Measurements from ENCODE around the gene CHMP4A.

CHMP4A gene

DNA sequence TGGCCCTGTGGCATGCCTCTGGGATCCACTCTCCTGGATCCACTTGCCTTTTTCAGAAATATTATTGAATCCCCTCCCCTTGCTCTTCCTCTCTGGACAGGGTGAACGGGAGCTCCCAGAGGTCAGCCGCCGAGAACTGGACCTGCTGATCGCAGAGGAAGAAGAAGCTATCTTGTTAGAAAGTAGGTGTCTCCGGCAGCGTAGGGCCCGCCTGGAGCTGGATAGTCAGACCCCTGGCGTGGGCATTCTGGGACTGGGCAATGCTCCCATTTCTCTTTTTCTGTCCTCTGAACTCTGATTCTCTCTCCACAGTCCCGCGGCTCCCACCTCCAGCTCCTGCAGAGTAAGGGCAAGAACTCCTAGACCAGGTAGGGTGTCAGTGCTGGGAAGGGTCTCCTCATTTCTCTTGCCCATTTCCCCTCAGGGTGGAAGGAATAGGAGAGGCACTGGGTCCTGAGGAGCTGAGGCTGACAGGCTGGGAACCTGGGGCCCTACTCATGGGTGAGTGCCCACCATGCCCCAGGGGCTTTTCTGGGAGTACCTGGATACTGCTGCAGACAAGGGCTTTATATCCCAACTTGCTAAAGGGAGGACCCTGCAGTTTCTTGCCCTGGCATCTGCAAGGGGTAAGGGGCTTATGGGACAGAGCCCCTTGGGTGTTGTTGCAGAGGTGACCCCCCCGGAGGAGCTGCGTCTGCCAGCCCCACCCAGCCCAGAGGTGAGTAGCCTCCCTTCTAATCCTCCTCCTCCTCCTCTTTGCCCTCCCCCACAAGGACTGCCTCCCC, 36.1 kb downstream of the CHMP4A start:
- no peak for DNase-seq

DNA sequence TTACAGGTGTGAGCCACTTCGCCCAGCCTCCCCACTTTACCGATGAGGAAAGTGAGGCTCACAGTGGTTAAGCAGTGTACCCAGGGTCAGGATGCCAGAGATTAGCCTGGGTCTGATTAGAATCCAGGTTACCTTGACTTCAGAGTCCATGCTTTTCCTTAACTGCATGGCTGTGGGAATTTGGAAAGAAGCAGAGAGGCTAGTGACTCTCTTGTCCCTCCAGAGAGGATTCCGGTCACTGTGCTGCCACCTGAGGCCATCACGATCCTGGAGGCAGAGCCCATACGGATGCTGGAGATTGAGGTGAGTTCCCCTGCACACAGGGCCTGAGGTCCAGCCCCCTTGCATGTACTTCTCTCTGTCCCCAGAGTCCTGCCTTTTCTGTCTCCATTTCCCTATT, 36.7 kb downstream of the CHMP4A start:
- DNase-seq = no peak

DNA sequence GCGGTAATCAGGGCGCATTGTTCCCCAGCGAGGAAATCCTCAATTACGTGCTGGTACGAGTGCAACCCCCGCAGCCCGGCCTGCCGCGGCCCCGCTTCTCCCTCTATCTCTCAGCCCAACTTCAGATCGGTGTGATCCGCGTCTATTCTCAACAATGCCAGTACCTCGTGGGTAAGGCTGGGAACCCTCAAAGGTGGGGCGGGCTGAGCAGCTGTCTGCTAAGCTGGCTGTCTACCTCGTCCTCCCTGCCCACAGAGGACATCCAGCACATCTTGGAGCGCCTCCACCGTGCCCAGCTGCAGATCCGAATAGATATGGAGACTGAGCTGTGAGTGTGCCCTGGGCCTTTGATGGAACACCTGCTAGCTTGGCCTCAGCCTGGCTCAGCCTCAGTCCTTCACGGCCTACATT, 40.4 kb downstream of the CHMP4A start:
- no peak for DNase-seq

DNA sequence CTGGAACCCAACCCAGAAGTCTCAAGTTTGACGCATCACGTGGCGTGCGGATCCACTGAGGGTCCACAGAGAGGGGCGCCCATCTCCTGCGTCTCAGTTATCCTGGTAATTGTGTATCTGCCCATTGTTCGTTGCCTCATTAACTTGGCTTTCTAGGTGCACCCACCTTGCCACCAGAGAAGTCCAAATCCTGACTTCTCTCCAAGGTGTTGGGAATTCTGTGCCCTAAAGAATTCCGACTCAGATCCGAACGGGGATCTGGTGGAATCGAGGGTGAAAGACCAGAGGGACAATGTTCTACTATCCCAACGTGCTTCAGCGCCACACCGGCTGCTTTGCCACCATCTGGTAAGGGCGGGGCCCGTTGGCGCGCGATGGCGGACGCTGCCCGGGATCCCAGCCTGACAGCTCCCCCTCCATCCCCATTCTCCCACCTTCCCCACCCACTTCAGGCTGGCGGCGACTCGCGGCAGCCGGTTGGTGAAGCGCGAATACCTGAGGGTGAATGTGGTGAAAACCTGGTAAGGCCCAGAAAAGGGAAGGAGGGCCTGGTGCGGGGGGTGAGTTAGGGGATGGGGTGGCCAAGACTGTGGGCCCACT, 40.9 kb downstream of the CHMP4A start:
- DNase-seq = no peak

DNA sequence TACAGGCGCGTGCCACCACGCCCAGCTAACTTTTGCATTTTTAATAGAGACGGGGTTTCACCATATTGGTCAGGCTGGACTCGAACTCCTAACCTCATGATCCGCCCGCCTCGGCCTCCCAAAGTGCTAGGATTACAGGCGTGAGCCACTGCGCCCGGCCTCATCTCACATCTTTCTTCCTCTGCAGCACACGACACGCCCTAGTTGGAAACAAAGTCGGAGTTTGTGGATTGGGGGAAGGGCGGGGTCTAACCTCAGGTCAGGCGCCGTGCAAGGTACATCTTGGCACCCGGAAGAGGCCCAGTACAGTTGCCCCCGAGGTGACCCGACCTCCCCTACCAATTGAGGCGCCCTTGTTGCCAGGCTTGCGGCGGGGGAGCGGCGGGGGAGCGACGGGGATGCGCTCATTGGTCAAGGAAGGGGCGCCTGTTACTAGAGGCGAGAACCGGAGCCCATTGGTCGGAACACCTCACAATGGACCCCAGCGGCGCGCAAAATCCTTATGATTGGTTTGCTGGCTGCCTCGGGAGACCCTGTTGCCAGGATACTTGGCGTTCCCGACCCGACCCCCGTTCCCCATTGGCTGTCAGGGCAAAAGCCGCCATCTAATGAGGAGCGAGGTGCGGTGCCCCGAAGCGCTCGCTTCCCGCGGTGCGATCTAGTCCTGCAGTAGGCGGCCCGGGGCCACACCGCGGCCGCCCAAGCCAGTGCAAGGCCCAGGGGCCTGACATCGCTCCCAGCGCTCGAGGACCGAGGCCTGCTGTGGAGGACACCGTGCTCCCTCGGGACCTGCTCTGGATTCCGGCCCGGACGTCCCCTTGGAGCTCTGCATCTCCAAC, 41.6 kb downstream of the CHMP4A start, which contains the start of gene REC8:
Gene REC8 (plus strand): TSS at position 659 of the 839 bp plus-strand sequence. CDS start 473 bp downstream, outside the sequence.
- peak; percentile 96 for DNase-seq

DNA sequence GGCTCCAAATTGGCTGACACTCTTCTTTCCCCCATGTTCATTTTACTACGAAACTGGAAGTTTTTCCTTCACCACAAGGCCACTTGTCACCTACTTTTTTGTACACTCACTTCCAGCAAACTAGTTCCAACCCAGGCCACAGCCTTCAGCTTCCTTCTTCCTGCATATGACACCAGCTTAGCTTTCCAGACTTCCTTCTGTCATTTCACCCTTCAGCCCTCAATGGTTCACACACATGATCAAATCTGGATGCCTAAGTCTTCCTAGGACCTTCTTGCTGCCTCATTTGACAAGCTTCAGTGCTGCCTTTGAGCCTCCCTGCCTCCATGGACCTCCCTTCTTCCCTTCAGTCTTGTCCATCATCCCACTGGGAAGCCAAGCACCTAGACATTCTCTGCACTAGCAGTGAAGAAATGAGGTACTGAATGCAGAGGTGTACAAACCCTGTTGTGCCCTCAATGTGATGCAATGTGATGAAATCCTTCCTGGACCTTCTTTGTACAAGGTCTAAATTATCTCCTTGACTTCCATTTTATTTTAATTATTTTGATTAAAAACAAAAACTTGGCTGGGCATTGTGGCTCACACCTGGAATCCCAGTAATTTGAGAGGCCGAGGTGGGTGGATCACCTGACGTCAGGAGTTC, 45.7 kb downstream of the CHMP4A start:
- DNase-seq = no peak

DNA sequence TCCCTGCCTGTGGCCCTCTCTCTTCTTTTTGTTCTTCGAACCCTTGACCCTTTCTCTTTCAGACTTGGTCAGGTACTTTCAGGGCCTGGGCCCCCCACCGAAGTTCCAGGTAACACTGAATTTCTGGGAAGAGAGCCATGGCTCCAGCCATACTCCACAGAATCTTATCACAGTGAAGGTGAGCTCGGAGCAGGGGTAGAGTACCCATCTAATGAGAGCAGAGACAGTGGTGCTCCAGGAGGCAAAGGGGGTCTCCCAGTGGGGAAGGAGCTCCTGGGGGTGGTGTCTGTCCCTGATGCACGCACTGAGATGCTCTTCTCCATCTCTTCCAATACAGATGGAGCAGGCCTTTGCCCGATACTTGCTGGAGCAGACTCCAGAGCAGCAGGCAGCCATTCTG, 47.5 kb downstream of the CHMP4A start:
- DNase-seq = no peak

DNA sequence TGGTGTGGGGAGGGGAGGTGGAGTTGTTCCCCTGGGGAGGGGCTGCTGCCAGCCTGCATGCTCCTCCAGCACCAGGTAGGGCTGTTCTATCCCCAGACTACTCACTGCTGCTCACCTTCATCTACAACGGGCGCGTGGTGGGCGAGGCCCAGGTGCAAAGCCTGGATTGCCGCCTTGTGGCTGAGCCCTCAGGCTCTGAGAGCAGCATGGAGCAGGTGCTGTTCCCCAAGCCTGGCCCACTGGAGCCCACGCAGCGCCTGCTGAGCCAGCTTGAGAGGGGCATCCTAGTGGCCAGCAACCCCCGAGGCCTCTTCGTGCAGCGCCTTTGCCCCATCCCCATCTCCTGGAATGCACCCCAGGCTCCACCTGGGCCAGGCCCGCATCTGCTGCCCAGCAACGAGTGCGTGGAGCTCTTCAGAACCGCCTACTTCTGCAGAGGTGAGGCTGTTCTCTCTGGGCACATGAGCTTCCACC, 48.7 kb downstream of the CHMP4A start:
- DNase-seq = no peak

DNA sequence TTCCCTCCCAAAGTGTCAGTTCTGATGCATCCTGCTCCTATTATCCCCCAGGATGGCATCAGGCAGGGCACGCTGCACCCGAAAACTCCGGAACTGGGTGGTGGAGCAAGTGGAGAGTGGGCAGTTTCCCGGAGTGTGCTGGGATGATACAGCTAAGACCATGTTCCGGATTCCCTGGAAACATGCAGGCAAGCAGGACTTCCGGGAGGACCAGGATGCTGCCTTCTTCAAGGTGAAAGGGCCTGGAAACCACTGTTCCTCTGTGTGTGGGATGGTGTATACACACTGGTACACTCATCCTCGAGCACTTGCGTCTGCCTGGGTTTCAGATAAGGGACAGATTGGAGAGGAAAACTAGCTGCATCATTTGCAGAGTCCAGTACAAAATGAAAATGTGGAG, 51.2 kb downstream of the CHMP4A start:
- no peak for DNase-seq

DNA sequence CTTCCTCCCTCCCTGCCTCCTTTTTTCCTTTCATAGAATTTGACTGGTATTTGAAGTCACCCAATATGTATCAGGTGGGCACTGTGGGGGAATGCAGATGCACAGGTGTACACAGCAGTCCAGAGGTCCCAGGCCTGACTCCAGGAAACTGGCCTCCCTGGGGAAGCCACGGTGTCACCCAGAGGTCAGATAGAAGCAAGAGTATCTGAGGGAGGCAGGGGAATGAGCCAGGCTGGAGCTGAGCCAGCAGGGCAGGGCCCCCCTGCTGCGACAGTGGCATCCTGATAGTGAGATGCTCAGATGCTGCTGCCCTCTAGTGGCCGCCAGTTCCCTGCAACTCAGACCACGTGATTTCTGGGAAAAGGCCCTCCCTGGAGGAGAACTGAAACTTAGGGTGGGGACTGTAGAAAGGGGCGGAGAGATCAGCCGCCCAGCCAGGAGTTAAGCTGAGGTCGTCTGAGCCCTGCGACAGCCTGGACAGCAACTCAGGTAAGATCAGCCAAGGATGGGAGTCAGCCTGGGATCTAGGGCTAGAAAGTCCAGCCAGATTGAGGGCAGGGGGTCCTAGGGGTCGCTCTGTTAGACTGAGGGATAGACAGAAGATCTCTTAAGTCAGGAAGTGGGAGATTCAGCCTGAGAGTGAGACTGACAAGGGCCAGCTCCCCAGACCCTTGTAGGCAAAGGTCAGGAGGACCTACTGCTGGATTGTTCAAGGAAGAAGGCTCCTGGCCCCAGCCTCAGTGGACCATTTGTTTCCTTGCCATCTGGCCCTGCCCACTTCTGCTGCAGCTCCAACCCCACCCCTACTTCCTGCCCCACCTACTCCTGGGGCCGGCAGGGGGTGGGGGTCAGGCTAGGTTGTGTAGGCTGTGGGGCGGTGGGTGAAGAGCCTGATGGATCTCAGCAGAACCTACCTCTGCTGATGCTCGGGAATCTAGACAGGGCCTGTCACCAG, 52.2 kb downstream of the CHMP4A start, which contains the start of gene IRF9:
Gene IRF9 (plus strand): TSS at position 416 of the 955 bp plus-strand sequence. CDS start 880 bp downstream, outside the sequence.
- DNase-seq = peak; percentile 96

DNA sequence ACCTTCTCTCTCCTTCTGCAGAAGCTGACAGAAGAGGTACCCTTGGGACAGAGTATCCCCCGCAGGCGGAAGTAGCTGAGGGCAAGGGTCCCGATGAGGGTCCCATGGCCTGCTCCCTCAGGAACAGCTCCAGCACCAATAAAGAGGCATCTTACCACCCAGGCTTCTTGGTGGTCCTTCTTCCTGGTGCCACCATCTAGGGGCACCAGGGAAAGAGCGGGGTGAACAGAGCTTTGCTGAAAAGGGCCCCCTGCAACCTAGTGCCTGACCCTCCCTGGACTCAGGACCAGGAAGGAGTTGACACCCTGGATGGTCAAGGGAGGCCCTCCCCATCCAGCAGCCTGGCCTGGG, 52.8 kb downstream of the CHMP4A start:
- DNase-seq = no peak

DNA sequence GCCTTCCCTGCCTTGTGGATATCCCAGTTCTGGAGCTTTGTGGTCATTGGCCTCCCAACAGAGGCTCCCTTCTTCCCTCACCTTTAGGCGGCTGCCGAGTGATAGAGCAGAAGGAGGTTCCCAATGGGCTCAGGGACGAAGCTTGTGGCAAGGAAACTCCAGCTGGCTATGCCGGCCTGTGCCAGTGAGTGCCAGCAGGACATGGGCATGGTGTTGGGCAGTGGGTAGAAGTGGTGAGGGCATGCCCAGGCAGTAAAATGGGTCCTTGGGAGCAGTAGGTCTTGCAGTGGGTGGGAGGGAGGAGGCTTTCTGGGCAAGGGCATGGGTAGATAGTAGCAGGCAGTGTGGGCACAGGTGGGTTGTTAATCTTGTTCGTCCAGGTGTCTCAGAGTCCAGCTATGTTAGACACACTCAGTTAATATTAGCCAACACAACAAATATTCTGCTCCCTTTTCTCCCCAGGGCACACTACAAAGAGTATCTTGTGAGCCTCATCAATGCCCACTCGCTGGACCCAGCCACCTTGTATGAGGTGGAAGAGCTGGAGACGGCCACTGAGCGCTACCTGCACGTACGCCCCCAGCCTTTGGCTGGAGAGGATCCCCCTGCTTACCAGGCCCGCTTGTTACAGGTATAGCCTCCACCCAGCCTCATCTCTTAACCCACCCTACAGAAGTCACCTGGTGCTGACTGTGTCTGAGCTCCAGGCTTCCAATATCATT, 53.4 kb downstream of the CHMP4A start:
- DNase-seq = no peak
